HEK293 (cell line): ENCODE results near the gene EXOSC7.

Experiments
- CTCF ChIA-PET: fragments of 350-600 bp; formaldehyde crosslinking; extraction: SDS; loops from one replicate; lab custom pipeline; 2021; ENCODE audit warnings: antibody characterized with exemption; lab: Yijun Ruan, JAX
- POLR2A ChIA-PET: fragments of 300-600 bp; formaldehyde crosslinking; extraction: SDS; loops from one replicate; lab custom pipeline; 2020; ENCODE audit warnings: antibody characterized with exemption, inconsistent platforms; lab: Yijun Ruan, JAX
- H3K27ac ChIP-seq: fragments of 200-500 bp; sonication (Bioruptor generic); 2 replicates; pipeline ENCODE4 v1.5.1; 2014; ENCODE audit warnings: low read depth, low read length, control low read depth, inconsistent platforms; ENCODE audit errors: extremely low read depth
- H3K36me3 ChIP-seq, 2 experiments: fragments of 200-500 bp in 1 of 2; sonication (Bioruptor generic) in 1 of 2; 1 replicate in 1 of 2; 2 replicates in 1 of 2; pipeline ENCODE4 v1.5.1; 2014 to 2017; ENCODE audit warnings: inconsistent platforms in 2 of 2, low read length in 2 of 2; ENCODE audit not compliant: control insufficient read depth in 2 of 2, insufficient read depth in 1 of 2
- H3K4me1 ChIP-seq: fragments of 200-500 bp; sonication (Bioruptor generic); 2 replicates; pipeline ENCODE4 v1.5.1; 2014; ENCODE audit warnings: mild to moderate bottlenecking, low read length, inconsistent platforms; ENCODE audit not compliant: control insufficient read depth, insufficient read depth
- H3K4me3 ChIP-seq: 2 replicates; pipeline ENCODE4 v1.5.1; 2011; ENCODE audit warnings: low read depth, mild to moderate bottlenecking, control low read depth, low read length, moderate library complexity
- H3K9me3 ChIP-seq: fragments of 200-500 bp; sonication (Bioruptor generic); 2 replicates; pipeline ENCODE4 v1.5.1; 2014; ENCODE audit warnings: low read depth, low read length, inconsistent platforms; ENCODE audit not compliant: control insufficient read depth, insufficient read depth
- ZBTB44 ChIP-seq: fragments of 450-650 bp; IDR thresholded peaks from 2 replicates; pipeline ENCODE4 v1.5.1; 2018; ENCODE audit warnings: missing biosample characterization, mild to moderate bottlenecking, missing genetic modification characterization
- ZIC2 ChIP-seq: fragments of 450-650 bp; formaldehyde crosslinking; IDR thresholded peaks from 2 replicates; pipeline ENCODE4 v1.5.1; 2016; ENCODE audit warnings: missing biosample characterization, missing genetic modification characterization
- ZNF10 ChIP-seq: fragments of 450-650 bp; formaldehyde crosslinking; IDR thresholded peaks from 2 replicates; pipeline ENCODE4 v1.5.1; 2017; ENCODE audit warnings: missing biosample characterization, missing genetic modification characterization
- ZNF132 ChIP-seq: fragments of 450-650 bp; formaldehyde crosslinking; IDR thresholded peaks from 2 replicates; pipeline ENCODE4 v1.5.1; 2017; ENCODE audit warnings: missing biosample characterization, missing genetic modification characterization, borderline replicate concordance
- ZNF175 ChIP-seq: fragments of 450-650 bp; formaldehyde crosslinking; IDR thresholded peaks from 2 replicates; pipeline ENCODE4 v1.5.1; 2016; ENCODE audit warnings: missing biosample characterization, missing genetic modification characterization
- ZNF18 ChIP-seq: fragments of 450-650 bp; formaldehyde crosslinking; IDR thresholded peaks from 2 replicates; pipeline ENCODE4 v1.5.1; 2016; ENCODE audit warnings: missing biosample characterization, missing genetic modification characterization
- ZNF274 ChIP-seq, 2 experiments: fragments of 200-500 bp in 1 of 2; fragments of 450-650 bp in 1 of 2; sonication (Bioruptor generic) in 1 of 2; formaldehyde crosslinking in 1 of 2; IDR thresholded peaks; 2 replicates each; pipeline versions ENCODE4 v1.5.1 to v1.6.1; 2014 to 2016; ENCODE audit warnings: borderline replicate concordance in 1 of 2, inconsistent platforms in 1 of 2, low read length in 1 of 2, missing biosample characterization in 1 of 2, missing genetic modification characterization in 1 of 2
- ZNF529 ChIP-seq: fragments of 450-650 bp; formaldehyde crosslinking; IDR thresholded peaks from 2 replicates; pipeline ENCODE4 v1.5.1; 2017; ENCODE audit warnings: missing genetic modification characterization, missing biosample characterization; ENCODE audit not compliant: insufficient replicate concordance
- ZNF530 ChIP-seq: fragments of 450-650 bp; formaldehyde crosslinking; IDR thresholded peaks from 2 replicates; pipeline ENCODE4 v1.5.1; 2016; ENCODE audit warnings: low read depth, missing biosample characterization, missing genetic modification characterization
- ZNF560 ChIP-seq: fragments of 450-650 bp; formaldehyde crosslinking; IDR thresholded peaks from 2 replicates; pipeline ENCODE4 v1.5.1; 2017; ENCODE audit warnings: missing biosample characterization, missing genetic modification characterization, borderline replicate concordance
- ZNF707 ChIP-seq: fragments of 450-650 bp; formaldehyde crosslinking; IDR thresholded peaks from 2 replicates; pipeline ENCODE4 v1.5.1; 2016; ENCODE audit warnings: missing biosample characterization, missing genetic modification characterization
- ZNF768 ChIP-seq: fragments of 450-650 bp; formaldehyde crosslinking; IDR thresholded peaks from 2 replicates; pipeline ENCODE4 v1.5.1; 2018; ENCODE audit warnings: missing biosample characterization, mild to moderate bottlenecking, missing genetic modification characterization
- ZSCAN23 ChIP-seq: fragments of 450-650 bp; formaldehyde crosslinking; IDR thresholded peaks from 2 replicates; pipeline ENCODE4 v1.5.1; 2016; ENCODE audit warnings: missing biosample characterization, missing genetic modification characterization
- TF ChIP-seq, protein P1 (sequence below): fragments of 450-650 bp; formaldehyde crosslinking; IDR thresholded peaks from 2 replicates; pipeline ENCODE4 v1.5.1; 2016; ENCODE audit warnings: missing biosample characterization, missing genetic modification characterization, low read depth
- TF ChIP-seq, protein P2 (sequence below): fragments of 450-650 bp; formaldehyde crosslinking; IDR thresholded peaks from 2 replicates; pipeline ENCODE4 v1.5.1; 2016; ENCODE audit warnings: missing biosample characterization, missing genetic modification characterization
- TF ChIP-seq, protein P3 (sequence below): fragments of 450-650 bp; formaldehyde crosslinking; IDR thresholded peaks from 2 replicates; pipeline ENCODE4 v1.5.1; 2016; ENCODE audit warnings: missing biosample characterization, missing genetic modification characterization

EXOSC7 gene

DNA sequence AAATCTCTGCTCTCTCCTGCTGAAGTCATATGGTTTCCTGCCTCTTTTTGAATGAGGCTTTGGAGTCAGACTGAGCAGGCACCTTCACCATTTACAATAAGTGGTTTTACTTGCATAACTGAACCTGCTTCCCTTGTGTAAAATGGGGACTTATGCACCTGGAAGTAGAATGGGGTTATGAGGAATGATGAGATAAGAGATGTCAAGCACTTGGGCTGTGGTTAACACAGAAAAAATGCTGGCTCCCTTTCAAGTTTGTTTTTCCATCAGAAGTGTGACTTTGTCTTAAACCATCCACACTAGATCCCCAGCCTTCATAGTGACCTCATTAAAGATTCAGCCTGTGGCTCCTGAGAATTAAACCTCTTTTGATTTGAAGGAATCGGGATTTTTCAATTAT, 5.2 kb downstream of the EXOSC7 start:
- TF ChIP-seq ZNF10 (tag by site-specific recombination) (no peak), ZNF274 (IDR thresholded peaks at IDR 0.05; ENCODE audit: low read length) (no peak), ZNF274 (tag by site-specific recombination; IDR thresholded peaks at IDR 0.05; ENCODE audit: borderline replicate concordance) (no peak), ZBTB44 (tag by site-specific recombination) (no peak), ZNF560 (no peak), ZNF18 (tag by site-specific recombination) (no peak), ZNF707 (no peak), ZNF529 (tag by site-specific recombination) (no peak), ZIC2 (tag by site-specific recombination) (no peak), ZNF768 (no peak)
- TF ChIP-seq, protein P1, sequence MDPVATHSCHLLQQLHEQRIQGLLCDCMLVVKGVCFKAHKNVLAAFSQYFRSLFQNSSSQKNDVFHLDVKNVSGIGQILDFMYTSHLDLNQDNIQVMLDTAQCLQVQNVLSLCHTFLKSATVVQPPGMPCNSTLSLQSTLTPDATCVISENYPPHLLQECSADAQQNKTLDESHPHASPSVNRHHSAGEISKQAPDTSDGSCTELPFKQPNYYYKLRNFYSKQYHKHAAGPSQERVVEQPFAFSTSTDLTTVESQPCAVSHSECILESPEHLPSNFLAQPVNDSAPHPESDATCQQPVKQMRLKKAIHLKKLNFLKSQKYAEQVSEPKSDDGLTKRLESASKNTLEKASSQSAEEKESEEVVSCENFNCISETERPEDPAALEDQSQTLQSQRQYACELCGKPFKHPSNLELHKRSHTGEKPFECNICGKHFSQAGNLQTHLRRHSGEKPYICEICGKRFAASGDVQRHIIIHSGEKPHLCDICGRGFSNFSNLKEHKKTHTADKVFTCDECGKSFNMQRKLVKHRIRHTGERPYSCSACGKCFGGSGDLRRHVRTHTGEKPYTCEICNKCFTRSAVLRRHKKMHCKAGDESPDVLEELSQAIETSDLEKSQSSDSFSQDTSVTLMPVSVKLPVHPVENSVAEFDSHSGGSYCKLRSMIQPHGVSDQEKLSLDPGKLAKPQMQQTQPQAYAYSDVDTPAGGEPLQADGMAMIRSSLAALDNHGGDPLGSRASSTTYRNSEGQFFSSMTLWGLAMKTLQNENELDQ (tag by site-specific recombination): no peak
- TF ChIP-seq, protein P2, sequence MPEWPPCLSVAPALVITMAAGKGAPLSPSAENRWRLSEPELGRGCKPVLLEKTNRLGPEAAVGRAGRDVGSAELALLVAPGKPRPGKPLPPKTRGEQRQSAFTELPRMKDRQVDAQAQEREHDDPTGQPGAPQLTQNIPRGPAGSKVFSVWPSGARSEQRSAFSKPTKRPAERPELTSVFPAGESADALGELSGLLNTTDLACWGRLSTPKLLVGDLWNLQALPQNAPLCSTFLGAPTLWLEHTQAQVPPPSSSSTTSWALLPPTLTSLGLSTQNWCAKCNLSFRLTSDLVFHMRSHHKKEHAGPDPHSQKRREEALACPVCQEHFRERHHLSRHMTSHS (tag by site-specific recombination): no peak
- TF ChIP-seq, protein P3, sequence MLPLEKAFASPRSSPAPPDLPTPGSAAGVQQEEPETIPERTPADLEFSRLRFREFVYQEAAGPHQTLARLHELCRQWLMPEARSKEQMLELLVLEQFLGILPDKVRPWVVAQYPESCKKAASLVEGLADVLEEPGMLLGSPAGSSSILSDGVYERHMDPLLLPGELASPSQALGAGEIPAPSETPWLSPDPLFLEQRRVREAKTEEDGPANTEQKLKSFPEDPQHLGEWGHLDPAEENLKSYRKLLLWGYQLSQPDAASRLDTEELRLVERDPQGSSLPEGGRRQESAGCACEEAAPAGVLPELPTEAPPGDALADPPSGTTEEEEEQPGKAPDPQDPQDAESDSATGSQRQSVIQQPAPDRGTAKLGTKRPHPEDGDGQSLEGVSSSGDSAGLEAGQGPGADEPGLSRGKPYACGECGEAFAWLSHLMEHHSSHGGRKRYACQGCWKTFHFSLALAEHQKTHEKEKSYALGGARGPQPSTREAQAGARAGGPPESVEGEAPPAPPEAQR (tag by site-specific recombination): no peak
- ChIA-PET CTCF (no interaction called here), POLR2A (no interaction called here)
- H3K9me3 ChIP-seq: no peaks in the 10 kb centered on the region
- no peak overlapping the region for H3K4me3 ChIP-seq
- H3K4me1 ChIP-seq: no peaks in the 10 kb centered on the region
- peaks cover 0 to 11% of the 10 kb centered on the region in 2 experiments; a peak in 1 of 3 replicates for H3K36me3 ChIP-seq
- H3K27ac ChIP-seq: no peak overlapping the region

GRCh38 chr3:44981751-44982150, 5.7 kb downstream of the EXOSC7 start:
- H3K4me3 ChIP-seq: no peak overlapping the region
- ChIA-PET POLR2A (no interaction called here), CTCF (interaction anchor here (1.3 kb wide), 1 partner anchor 14 kb away, joined by 3 read pairs; no protein-coding TSS in a partner anchor)
- H3K36me3 ChIP-seq: peaks cover 0 to 11% of the 10 kb centered on the region in 2 experiments; a peak in 1 of 3 replicates
- H3K9me3 ChIP-seq: no peaks in the 10 kb centered on the region
- TF ChIP-seq ZSCAN23 (tag by site-specific recombination) (no peak), ZNF530 (tag by site-specific recombination) (no peak), ZNF175 (tag by site-specific recombination) (no peak), ZNF132 (tag by site-specific recombination) (no peak)
- no peak overlapping the region for H3K27ac ChIP-seq
- H3K4me1 ChIP-seq: no peaks in the 10 kb centered on the region
